Epithelial cell of prostate (primary cell): ENCODE results near the gene DDR1.

Experiments
- DNase-seq: peaks from one replicate; pipeline ENCODE4 v3.0.0-alpha.2; 2011; ENCODE audit warnings: low read depth, low spot score
- H3K27ac ChIP-seq: fragments of 450-650 bp; 2 replicates; pipeline ENCODE4 v1.5.1; 2017; ENCODE audit warnings: mild to moderate bottlenecking

DDR1 gene

DNA sequence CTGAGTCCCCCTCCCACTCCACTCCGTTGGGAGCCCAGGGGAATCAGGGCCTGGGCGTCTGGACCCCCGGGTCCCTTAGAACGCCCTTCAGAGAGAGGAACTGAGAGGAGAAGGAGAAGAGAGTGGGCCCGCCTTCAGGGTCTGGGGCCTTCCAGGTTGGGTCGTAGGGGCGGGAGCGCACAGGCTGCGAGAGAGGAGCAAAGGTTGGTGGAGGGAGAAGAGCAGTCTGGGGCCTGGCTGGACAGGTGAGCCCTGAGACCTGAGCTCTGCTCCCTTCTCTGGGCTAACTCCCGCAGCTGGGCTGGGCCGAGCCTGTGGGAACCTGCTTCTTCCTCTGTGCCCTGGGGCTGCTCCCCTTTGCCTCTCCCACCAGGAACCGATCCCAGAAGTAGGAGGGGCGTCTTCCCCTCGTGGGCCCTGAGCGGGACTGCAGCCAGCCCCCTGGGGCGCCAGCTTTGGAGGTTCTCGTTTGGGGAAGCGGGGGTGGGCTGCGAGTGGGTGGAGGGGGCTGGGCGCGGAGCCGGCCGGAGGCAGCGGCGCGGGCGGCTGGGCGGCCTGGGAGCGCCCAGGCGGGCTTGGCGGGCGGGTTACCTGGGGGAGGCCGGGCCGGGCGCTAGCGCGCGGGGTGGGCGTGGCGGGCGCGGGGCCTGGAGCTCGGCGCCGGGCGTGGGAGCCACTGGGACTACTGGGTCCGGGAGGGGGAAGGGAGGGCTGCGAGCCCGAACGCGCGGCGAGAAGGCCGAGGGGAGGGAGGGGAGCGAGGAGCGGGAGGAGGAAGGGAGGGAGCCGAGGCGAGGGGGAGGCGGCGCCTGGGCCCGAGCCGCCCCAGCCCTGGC lies at the start of gene DDR1:
Gene DDR1 (plus strand): TSS at position 835 of the 836 bp plus-strand sequence. CDS start 4,211 bp downstream, outside the sequence.
- DNase-seq = no peak
- peak within 1 kb of the TSS; percentile 99 for H3K27ac ChIP-seq

DNA sequence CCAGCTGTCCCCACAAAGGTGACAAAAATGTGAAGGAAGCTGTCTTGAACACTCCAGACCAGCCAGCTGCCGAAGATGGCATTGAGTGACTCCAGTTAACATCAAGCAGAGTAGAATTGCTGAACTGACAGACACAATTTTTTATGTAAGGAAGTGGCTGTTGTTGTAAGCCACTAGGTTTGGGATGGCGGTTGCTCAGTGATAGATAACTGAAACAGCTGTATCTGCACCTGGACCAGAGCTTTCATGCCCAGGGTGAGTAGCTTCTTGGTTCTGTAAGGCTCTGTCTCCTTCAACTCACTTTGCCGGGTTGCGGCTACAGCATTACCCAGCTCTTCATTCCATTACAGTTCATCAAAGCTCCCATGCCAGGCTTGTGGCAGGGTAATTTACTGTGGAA lies 49.7 kb upstream of the DDR1 start:
- H3K27ac ChIP-seq = no peak overlapping the region
- no peak for DNase-seq

DNA sequence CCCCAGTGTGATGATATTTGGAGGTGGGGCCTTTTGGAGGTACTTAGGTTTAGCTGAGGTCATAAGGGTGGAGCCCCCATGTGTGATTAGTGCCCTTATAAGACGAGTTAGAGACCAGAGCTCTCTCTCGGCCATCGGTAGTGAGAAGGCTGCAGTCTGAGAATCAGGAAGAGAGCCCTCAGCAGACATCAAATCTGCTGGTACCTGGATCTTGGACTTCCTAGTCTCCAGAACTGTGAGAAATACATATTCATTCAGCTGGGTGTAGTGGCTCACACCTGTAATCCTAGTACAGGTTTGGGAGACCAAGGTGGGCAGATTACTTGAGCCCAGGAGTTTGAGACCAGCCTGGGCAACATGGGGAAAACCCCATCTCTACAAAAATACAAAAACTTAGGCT lies 48.7 kb upstream of the DDR1 start:
- no peak for DNase-seq
- no peak overlapping the region for H3K27ac ChIP-seq

DNA sequence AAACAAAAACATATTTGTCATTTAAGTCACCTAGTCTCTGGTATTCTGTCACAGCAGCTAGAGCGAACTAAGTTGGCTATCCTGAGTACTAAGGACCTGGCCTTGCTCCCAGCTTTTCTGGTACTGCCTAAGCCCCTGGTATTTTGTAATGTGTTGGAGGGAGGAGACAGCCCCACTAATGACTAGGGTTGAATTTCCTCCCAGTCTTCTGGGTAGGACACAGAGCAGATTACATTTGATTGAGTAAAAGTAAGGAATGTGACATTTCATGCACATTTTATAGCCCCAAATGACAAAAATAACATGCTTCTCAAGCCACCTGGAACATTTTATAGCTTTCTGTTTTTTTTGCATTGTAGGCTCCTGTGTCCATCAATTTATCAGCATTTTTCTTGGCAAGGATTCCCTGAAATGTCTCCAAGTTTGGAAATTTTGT lies 47.9 kb upstream of the DDR1 start:
- DNase-seq = no peak
- no peak overlapping the region for H3K27ac ChIP-seq

DNA sequence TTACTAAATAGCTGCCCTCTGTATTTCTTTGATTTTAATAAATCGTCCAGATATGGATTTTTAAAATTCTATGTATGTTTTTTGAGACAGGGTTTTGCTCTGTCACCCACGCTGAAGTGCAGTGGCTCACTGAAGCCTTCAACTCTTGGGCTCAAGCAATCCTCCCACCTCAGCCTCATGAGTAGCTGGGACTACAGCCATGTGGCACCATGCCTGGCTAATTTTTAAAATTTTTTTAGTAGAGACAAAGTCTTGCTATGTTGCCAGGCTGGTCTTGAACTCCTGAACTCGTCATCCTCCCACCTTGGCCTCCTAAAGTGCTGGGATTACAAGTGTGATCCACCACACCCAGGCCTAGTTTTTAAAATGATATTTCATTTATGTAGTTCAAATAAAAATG lies 47.4 kb upstream of the DDR1 start:
- no peak overlapping the region for H3K27ac ChIP-seq
- no peak for DNase-seq

DNA sequence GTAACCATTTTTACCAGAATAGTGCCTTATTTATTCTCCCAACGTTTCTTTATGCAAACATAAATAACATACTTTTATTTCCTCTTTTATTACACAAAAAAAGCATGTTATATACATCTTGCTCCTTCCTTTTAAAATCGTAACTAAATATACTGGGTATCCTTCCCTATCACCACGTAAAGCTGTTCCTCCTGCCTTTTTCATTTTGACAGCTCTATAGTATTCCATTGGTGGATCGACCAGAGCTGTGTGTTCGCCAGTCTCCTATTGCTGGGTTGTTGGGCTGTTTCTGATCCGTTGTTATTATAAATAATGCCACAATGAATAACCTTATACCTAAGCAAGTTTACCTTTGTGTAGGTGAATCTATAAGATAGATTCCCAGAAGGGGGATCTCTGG lies 46.9 kb upstream of the DDR1 start:
- no peak for DNase-seq
- no peak overlapping the region for H3K27ac ChIP-seq

DNA sequence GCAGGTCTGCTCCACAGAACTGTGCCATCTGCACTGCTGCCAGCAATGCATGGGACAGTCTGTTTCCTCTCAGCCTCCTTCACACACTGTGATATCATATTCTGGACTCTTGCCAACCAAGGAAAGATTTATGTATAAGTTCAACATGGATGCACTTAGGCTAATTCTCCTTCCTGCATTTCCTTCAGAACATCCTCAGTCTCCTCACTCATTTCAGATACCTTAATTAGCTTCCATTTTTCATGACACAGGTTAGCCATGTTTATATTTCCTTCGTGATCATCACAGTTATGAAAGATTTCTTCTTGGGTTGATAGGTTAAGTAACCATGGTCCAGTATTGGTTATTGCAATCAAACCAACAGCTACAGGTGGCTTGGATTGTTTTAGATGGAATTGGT lies 46.4 kb upstream of the DDR1 start:
- H3K27ac ChIP-seq = no peak overlapping the region
- no peak for DNase-seq

DNA sequence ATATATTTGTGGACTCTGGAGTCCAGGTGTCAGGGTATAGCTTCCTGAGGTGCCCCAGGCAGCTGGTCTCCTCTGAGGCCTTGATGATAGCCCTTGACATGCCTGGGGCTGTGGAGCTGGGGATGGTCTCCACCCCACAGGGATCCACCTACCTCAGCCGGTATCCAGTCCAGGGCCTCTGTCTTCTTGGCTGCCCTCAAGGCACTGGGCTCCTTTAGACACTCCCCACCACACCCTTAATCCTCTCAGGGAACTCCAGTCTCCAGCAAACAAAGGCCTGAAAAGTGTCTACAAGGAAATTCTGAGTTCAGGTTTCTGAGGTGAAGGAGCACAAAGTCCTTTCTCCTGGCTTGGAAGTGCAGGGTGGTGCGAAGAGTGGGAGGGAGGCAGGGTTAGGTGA lies 44.6 kb upstream of the DDR1 start:
- H3K27ac ChIP-seq = no peak overlapping the region
- no peak for DNase-seq

DNA sequence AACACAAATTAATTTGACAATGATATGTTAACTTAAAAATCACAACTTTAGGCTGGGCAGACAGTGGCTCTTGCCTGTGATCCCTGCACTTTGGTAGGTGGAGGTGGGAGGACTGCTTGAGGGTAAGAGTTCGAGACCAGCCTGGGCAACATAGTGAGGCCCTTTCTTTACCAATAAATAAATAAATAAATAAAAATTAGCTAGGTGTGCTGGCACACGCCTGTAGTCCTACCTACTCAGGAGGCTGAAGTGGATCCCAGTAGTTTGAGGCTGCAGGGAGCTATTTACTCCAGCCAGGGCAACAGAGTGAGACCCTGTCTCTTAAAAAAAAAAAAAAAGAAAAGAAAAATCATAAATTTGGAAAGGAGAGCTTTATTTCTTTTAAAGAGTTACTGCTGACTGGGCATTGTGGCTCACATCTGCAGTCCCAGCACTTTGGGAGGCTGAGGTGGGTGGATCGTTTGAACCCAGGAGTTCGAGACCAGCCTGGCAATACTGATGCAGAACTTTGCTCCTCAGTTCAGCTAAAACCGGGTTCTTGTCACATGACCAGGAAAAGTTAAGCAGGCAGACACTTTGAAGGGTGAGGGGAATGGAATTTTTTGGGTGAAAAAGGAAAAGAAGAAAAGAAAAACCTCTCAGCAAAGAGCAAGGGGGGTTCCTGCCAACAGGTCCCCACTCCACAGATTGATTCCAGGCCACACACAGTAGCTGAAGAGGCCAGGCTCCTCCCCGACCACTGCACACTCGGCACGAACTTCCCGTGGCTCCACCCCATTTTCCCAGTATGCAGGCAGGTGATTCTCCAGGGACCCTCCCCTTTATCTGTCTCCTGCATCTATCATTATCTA lies 44.0 kb upstream of the DDR1 start:
- no peak for DNase-seq

DNA sequence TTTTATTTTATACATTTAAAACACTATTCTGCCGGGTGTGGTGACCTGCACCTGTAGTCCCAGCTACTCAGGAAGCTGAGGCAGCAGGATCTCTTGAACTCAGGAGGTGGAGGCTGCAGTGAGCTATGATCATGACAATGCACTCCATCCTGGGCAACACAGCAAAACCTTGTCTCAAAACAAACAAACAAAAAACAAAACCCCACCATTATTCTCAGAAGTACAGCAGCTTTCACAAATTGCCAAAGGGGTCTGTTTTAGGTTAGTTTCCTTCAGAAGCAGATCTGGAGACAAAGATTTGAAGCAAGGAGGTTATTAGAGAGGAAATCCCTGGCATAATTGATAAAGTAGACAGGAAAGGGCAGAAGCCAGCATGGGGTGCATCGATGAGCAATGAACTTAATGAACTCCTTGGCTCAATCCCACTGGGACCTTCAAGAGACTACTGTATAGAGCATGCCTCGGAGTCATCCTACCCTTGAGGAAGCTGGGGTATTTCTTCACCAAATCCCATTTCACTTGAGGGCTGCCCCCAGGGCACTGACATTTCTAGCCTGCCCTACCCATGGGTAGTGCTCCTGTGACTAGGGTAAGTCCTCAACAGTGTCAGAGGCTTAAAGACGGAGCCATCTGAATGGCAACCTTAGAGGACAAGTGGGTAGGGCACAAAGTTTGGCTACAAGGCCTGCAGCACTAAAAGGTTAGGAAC lies 43.2 kb upstream of the DDR1 start:
- no peak for DNase-seq

More for the DNA sequence above, 44.0 kb upstream of the DDR1 start:
- H3K27ac ChIP-seq = no peak overlapping the region

DNA sequence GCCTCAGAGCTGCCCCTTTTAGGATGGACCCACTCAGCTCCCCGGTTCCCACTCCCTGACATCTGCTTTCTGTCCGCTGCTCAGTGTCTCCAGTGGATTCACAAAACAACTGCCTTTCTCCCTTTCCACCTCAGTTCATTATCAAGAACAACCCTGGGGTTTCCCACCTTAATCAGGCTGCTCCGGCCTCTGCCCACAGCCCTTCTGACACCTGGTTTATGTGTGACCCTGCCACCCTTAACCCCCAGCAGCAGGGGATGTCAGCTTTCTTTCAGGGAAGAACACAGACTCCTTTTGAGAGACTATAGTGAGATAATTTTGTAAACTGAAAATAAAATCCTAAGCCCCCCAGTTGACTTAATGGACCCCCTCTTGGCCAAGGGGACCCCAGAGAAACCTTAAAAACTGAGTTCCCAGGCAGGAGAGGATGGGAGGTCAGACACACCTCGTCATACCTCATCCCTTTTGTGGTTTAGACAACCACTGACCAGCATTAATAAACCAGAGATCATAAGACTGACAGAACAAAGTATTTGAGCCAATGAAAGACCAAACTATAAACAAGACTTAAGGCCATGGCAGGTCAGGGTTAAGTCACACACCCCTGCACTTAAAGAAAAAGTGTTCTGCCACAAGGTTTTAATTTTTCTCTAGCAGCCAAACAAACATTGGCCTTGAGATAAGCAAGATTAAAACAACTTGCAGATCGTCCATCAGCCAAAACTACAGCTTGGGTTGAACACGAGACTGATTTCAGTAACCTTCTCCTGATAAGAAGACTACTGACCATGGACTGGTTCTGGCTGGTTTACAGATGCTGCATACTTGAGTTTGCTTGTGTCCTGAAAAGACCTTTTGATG lies 42.4 kb upstream of the DDR1 start:
- H3K27ac ChIP-seq = no peak overlapping the region
- DNase-seq = no peak

More for the DNA sequence above, 43.2 kb upstream of the DDR1 start:
- H3K27ac ChIP-seq = no peak overlapping the region

DNA sequence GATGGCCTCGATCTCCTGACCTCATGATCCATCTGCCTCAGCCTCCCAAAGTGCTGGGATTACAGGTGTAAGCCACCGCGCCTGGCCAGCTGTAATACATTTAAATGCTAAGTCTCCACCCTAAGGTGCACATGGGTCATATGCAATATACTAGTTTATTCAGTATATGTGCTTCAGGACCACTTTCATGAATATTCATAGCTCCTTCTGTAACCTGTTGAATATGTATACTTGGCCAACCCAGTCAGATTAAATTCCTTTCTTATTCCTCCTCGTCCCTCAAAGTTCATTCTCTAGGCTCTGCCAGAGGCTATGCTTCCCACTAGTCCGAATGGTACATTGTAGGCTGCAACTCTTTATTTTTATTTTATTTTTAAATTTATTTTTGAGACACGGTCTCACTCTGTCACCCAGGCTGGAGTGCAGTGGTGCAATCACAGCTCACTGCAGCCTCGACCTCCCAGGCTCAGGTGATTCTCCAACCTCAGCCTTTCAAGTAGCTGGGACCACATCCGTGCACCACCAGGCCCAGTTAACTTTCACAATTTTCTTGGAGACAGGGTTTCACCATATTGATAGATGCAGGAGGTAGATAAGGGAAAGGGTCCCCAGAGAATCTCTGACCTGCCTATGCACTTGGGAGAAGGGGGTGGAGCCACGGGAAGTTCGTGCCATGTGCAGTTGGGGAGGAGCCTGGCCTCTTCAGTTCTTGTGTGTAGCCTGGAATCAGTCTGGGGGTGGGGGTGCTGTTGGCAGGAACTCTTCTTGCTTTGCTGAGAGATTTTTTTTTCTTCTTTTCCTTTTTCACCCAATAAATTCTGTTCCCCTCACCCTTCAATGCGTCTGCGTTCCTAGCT lies 41.3 kb upstream of the DDR1 start:
- H3K27ac ChIP-seq = no peak overlapping the region
- DNase-seq = no peak

DNA sequence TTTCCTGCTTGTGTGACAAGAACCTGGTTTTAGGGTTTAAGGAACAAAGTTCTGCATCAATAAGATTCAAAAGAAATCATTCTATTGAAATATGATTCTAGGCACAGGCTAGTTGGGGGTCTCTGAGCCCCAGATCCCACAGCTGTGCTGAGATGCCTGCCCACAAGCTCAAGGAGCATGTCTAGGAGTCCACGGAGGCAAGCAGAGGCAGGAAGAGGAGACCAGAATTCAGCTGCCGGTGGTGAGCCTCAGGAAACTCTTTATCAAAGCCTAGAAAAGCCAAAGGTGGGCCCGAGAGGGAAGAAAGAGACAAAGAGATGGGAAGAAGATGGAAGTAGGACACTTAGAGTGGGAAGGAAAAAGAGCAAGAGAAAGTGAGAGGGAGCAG lies 40.7 kb upstream of the DDR1 start:
- DNase-seq = no peak
- no peak overlapping the region for H3K27ac ChIP-seq

DNA sequence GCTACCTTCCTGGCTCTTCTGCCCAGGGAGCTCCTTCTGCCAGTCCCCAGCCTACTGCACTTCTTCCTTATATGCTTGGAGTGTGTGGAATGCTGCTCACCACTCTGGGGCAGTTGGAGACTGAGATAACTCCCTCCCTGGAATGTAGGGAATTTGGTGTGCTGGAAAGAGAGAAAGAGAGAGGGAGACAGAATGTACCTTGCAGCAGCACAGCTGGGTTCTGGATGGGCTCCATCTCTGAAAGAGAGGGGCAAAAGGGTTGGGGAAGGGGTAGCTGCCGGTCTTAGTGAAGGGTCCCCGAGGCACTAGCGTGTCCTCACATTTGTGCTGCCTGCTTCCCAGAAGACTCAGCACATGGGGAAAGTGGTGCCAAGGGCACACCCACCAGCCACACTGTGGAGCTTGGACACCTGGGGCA lies 40.2 kb upstream of the DDR1 start:
- no peak overlapping the region for H3K27ac ChIP-seq
- DNase-seq = no peak

DNA sequence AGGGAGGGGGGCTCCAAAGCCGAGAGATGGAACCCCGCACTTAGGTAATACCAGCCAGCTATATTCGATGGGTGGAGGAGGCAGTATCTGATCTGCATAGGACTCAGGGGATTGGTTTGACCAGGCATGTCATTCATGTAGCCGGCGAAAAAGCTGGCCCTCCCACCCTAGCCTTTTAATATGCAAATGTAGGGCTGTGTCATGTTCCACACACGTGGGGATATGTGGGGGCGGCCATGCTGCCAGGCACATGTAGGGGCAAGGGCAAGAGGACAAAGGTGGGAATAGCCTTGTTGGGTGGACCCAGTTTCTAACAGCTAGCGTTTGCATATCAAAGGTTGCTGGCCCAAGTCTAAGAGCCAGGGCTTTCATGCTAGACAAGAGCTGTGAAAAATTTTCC lies 39.1 kb upstream of the DDR1 start:
- no peak overlapping the region for H3K27ac ChIP-seq
- no peak for DNase-seq

DNA sequence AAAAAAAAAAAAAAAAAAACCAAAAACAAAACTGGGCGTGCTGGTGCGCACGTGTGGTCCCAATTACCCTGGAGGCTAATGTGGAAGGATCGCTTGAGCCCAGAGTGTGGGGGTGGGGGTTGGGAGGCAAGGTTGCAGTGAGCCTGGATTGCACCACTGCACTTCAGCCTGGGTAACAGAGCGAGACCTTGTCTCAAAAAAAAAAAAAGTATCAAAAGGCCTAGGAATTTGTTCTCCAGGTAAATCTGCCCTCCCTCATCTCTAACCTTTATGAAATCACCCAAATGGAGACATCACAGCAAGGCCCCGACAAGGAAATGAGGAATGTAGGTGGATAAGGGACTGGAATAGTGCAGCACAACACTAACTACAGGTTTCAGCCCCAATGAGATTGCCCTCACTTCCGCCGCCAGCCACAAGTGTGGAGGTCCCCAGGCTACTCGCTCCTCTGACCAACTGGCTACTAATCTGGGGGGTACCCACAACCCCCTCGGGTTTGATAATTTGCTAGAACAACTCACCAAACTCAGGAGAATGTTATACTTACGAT lies 36.8 kb upstream of the DDR1 start:
- H3K27ac ChIP-seq = no peak overlapping the region
- no peak for DNase-seq

DNA sequence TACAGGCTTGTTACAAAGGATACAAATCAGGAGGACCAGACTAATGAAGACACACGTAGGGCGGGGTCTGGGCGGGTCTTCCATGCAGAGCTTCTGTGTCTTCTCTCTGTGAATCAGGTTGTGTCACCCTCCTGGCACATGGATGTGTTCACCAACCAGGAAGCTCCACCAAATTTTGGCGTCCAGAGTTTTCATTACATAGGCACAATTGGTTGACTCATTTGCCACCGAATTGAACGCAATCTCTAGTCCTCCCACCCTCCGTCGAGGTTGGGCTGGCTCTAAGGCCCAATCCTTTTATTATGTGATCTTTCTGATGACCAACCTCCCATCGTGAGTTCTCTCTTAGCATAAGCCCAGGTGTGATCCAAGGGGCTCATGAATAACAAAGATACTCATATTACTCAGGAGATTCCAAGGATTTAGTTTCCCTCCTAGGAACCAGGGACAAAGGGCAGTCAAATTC lies 36.3 kb upstream of the DDR1 start:
- DNase-seq = no peak
- H3K27ac ChIP-seq = no peak overlapping the region

DNA sequence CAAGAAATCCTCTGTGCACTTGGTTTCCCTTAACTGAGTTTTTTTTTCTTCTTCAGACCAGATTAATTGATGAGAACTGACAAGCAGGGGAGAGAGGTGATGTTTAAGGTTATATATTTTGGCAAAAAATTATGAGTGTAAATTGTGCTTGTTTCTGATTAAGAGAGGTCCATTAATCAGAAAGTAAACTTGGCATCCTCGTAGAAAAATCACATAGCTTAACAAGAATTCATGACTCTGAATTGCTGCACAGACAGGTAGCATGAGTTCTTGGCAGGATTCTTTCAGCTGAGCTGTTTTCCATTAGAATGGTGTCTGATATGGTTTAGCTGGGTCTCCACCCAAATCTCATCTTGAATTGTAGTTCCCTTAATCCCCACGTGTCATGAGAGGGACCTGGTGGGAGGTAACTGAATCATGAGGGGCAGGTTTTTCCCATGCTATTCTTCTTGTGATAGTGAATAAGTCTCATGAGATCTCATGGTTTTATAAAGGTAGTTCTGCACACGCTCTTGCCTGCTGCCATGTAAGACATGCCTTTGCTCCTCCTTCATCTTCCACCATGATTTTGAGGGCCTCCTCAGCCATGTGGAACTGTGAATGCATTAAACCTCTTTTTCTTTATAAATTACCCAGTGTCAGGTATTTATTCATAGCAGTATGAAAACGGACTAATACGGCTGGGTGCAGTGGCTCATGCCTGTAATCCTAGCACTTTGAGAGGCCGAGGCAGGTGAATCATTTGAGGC lies 34.2 kb upstream of the DDR1 start:
- DNase-seq = no peak
- H3K27ac ChIP-seq = no peak overlapping the region
